Retinal pigment epithelial cell (primary cell): ENCODE measurements around the gene ZNF483.
A peak's percentile ranks its signal among the peaks of the same experiment; 100 is the strongest.

Experiments
- DNase-seq: peaks from one replicate; pipeline ENCODE4 v3.0.0-alpha.2; 2010; ENCODE audit warnings: low read depth
- H3K4me3 ChIP-seq: 2 replicates; pipeline ENCODE4 v1.5.1; 2011; ENCODE audit warnings: mild to moderate bottlenecking, low read length, control low read depth, moderate library complexity
- TF ChIP-seq, protein P1 (sequence below): conservative IDR thresholded peaks from 2 replicates; pipeline ENCODE4 v1.5.1; 2011; ENCODE audit warnings: low read depth, low read length, control low read depth, inconsistent platforms

ZNF483 gene

DNA sequence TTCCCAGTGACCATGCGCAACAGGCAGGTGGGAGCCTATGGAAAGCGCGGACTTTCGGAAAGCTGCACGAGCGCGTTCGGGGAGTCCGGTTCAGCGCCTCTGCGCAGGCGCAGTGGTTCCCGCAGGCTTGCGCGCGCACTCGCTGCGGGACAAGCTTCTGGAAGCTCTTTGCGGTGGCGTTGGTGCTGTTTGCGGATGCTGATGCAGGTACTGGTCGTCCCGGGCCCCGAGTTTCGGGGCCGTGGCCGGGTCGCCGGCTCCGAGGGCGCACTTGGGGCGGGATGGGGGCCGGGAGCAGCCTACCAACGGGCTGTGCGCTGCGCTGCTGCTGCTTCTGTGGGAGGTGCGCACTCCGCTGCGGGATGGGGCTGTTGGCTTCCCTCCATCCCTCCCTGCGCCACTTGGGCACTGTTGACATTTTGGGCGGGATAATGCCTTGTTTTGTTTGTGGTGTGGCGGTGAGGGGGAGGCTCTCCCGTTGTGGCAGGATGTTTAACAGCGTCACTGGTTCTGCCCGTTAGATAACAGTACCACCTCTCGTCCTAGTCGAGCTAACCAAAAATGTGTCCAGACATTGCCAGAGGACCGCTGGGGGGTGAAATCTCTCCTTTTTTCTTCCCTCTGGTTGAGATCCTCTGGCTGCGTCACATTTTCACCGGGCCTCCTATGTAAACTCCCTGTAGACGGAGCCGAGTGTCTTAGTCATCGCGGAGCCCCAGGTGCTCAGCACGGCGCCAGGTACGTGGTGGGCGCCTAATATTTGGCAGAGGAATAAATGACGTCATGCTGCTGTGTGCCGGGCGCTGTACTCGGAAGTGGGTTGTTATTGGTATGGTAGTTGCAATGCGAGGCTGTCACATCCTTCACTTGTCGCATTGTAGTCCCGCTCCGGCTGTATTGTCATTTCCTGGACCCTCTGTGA is at the start of gene ZNF483:
TSS of gene ZNF483 (plus strand) at position 124 of the 922 bp plus-strand sequence. CDS start 2,217 bp downstream, outside the sequence.
- TF ChIP-seq, protein P1, sequence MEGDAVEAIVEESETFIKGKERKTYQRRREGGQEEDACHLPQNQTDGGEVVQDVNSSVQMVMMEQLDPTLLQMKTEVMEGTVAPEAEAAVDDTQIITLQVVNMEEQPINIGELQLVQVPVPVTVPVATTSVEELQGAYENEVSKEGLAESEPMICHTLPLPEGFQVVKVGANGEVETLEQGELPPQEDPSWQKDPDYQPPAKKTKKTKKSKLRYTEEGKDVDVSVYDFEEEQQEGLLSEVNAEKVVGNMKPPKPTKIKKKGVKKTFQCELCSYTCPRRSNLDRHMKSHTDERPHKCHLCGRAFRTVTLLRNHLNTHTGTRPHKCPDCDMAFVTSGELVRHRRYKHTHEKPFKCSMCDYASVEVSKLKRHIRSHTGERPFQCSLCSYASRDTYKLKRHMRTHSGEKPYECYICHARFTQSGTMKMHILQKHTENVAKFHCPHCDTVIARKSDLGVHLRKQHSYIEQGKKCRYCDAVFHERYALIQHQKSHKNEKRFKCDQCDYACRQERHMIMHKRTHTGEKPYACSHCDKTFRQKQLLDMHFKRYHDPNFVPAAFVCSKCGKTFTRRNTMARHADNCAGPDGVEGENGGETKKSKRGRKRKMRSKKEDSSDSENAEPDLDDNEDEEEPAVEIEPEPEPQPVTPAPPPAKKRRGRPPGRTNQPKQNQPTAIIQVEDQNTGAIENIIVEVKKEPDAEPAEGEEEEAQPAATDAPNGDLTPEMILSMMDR = no peak
- peak within 1 kb of the TSS; percentile 85 for H3K4me3 ChIP-seq
- peak; percentile 55 for DNase-seq

DNA sequence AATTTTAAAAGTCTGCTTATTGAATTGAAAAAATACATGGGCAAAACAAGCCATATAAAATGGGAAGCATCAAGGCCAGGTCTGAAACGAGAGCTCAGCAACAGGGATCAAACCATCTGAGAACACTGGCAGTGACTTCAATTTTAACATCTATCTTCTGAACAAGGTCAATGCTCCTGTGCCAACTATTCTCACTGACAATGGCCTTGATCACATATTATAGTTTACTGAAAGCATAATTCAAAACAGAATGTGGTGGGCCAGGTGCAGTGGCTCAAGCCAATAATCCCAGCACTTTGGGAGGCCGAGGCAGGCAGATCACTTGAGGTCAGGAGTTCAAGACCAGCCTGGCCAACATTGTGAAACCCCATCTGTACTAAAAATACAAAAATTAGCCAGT is 49.8 kb upstream of the ZNF483 start:
- no peak overlapping the region for H3K4me3 ChIP-seq
- TF ChIP-seq, protein P1 = no peak
- no peak for DNase-seq

DNA sequence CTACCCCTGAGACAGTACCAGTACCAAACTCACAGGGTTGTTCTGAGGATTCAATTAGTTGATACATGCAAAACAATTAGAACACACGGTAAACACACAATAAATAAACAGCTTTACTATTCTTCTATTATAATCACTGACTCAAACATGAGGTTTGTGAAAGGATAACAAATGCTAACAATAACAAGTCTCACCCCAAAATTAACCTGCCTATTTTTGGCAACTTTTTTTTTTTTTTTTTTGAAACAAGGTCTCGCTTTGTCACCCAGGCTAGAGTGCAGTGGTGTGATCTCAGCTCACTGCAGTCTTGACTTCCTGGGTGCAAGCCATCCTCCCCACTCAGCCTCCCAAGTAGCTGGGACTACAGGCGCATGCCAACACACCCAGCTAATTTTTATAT is 47.3 kb upstream of the ZNF483 start:
- no peak for DNase-seq
- H3K4me3 ChIP-seq = no peak overlapping the region
- TF ChIP-seq, protein P1 = no peak

DNA sequence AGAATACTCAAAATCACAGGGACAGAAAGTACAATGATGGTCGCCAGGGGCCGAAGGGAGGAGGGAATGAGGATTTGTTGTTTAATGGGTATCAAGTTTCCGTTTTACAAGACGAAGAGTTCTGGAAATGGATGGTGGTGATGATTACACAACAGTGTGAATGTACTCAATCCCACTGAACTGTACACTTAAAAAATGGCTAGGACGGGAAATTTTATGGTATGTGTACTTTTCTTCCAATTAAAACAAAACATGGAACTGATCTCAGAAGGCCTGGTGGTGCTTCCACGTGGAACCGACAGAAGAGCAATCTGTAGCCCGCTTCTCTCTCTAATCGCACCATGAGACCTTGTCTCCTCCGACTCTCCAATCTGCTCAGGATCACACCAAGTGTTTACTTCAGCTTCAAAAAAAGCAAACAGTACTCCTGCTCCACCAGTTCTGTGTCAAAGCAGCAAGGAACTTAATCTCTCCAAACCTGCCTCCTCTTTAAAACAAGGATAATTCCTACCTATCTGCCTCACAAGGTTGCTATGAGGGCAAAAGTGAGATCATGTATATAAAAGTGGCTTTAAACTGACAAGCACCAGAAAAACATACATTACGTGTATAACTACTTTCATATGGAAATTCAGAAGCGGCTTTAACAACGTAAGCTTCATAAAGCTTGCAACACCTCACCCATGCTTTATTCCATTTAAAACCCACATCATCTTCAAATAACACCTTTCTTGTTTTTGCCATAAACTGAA is 42.9 kb upstream of the ZNF483 start:
- TF ChIP-seq, protein P1 = no peak
- no peak for DNase-seq
- peak overlapping the region; percentile 91 for H3K4me3 ChIP-seq

- no peak for DNase-seq
- TF ChIP-seq, protein P1 = no peak
- H3K4me3 ChIP-seq = peak overlapping the region; percentile 91
Observed at GRCh38 chr9:111482694-111483438, 42.1 kb upstream of the ZNF483 start.

DNA sequence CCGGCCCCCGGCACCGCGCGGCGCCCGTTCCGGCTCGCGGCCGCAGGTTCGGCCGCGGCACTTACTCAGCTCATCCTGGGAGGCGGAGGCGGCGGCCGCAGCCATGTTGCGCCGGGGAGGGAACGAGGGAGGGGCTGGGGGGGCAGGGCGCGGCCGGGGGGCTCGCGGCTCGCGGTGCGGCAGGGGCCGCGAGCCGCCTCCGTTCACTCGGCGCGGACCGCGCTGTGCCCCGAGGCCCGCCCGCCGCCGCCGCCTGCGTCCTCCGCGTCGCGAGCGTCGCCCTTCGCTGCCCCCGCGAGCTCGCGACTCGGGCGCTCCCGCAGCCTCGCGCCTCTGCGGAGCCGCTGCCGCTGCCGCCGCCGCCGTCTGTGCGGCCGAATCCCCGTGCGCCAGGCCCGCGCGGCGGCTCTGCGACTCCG is 41.5 kb upstream of the ZNF483 start:
- TF ChIP-seq, protein P1 = no peak
- peak overlapping the region; percentile 91 for H3K4me3 ChIP-seq
- DNase-seq = no peak
